ENCODE data around the gene CSHL1. TPM values are rescaled to one million over a fixed set of nuclear protein-coding genes. Genes with fewer than 3 reads are reported as not detected.
"Not testable (repeated sequence)": the region's sequence is repeated elsewhere in the genome, so short reads cannot be mapped to it uniquely, and the experiment has no call there.

Gene CSHL1
- total RNA-seq, 1 experiment from 2014 or later, result not detected

- H4K20me1 ChIP-seq (ENCODE audit: insufficient read depth); H2AFZ ChIP-seq; H3K36me3 ChIP-seq (ENCODE audit: low read depth); H3F3A ChIP-seq (ENCODE audit: insufficient read depth, low read depth); BruUV-seq (replicated peaks); H3K4me3 ChIP-seq; intact Hi-C loops (cut with micrococcal nuclease; ENCODE audit: unreplicated experiment); H3K27ac ChIP-seq; H3K4me1 ChIP-seq (replicated peaks; ENCODE audit: insufficient read depth); H3K79me2 ChIP-seq (ENCODE audit: low read depth); H3K9me3 ChIP-seq (ENCODE audit: insufficient read depth, low read depth); H3K4me2 ChIP-seq; H3K27me3 ChIP-seq (ENCODE audit: insufficient read depth, low read depth); H3K9me2 ChIP-seq (ENCODE audit: insufficient read depth): not testable (repeated sequence)
- peak; percentile 30 to 75 for DNase-seq
- ChIA-PET POLR2A (ENCODE audit: unreplicated experiment) (interaction anchor here (0.6 kb wide), 1 partner anchor 671 kb away, joined by 4 read pairs; no protein-coding TSS in a partner anchor), CTCF (interaction anchor here (0.6 to 0.7 kb wide), 3 partner anchors 18 to 169 kb away, joined by 3 read pairs; no protein-coding TSS in a partner anchor)
These were observed 41.4 kb downstream of the CSHL1 start for GRCh38 chr17:63869491-63870291.

DNA sequence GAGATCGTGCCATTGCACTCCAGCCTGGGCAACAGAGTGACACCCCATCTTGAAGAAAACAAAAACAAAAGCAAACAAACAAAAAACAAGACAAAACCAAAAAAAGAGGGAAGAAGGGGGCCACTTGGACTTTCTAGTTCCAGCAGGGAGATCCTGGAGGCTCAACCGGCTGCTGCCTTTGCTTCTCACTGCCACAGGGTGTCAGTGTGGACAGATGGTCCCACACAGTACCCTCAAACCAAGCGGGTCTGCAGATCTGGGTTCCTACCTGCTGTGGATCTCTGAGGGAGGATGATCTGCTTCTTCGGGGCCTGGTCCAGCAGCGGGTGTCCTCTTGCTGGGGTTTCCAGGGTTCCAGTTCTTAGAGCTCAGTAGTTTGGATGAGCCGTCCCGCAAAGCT is 44.4 kb downstream of the CSHL1 start:
- H3K27me3 ChIP-seq (ENCODE audit: insufficient read depth, low read depth); intact Hi-C loops (cut with micrococcal nuclease; ENCODE audit: unreplicated experiment); H3K9me3 ChIP-seq (ENCODE audit: insufficient read depth, low read depth); BruUV-seq (replicated peaks); H3K4me2 ChIP-seq; POLR2A ChIA-PET (ENCODE audit: unreplicated experiment); H3K4me3 ChIP-seq; H3K9me2 ChIP-seq (ENCODE audit: insufficient read depth); H3K79me2 ChIP-seq (ENCODE audit: low read depth); H3K4me1 ChIP-seq (replicated peaks; ENCODE audit: insufficient read depth); H4K20me1 ChIP-seq (ENCODE audit: insufficient read depth); H2AFZ ChIP-seq; H3K27ac ChIP-seq; H3K36me3 ChIP-seq (ENCODE audit: low read depth); DNase-seq; CTCF ChIA-PET; H3F3A ChIP-seq (ENCODE audit: insufficient read depth, low read depth): not testable (repeated sequence)

Other genes starting within 250 kb of the CSHL1 start
- 1.6 and 2.7 TPM in 2 replicates for gene LIMD2, start 211.1 kb downstream of the CSHL1 start, total RNA-seq (2021)
- gene STRADA, start 169.5 kb downstream of the CSHL1 start, total RNA-seq (2021), result 28.8 and 30.6 TPM in 2 replicates
- 64.0 and 89.3 TPM in 2 replicates for gene CCDC47, start 137.7 kb downstream of the CSHL1 start, total RNA-seq (2021)
- gene DDX42, start 137.1 kb downstream of the CSHL1 start, total RNA-seq (2021), result 107 and 130 TPM in 2 replicates
- gene PSMC5, start 83.8 kb downstream of the CSHL1 start, total RNA-seq (2021), result 128 and 150 TPM in 2 replicates
- 36.9 and 44.0 TPM in 2 replicates for gene FTSJ3, start 83.6 kb downstream of the CSHL1 start, total RNA-seq (2021)
- gene SMARCD2, start 68.6 kb downstream of the CSHL1 start, total RNA-seq (2021), result 73.6 and 98.7 TPM in 2 replicates
- not detected in 2 replicates for gene CSH2, start 37.6 kb downstream of the CSHL1 start, total RNA-seq (2021)
- gene GH2, start 29.3 kb downstream of the CSHL1 start, total RNA-seq (2021), result not detected in 2 replicates
- gene CSH1, start 14.7 kb downstream of the CSHL1 start, total RNA-seq (2021), result not detected in 2 replicates
- not detected in 2 replicates for gene GH1, start 7.6 kb upstream of the CSHL1 start, total RNA-seq (2021)
- not detected in 2 replicates for gene CD79B, start 21.1 kb upstream of the CSHL1 start, total RNA-seq (2021)
- 1.4 and 1.7 TPM in 2 replicates for gene SCN4A, start 61.7 kb upstream of the CSHL1 start, total RNA-seq (2021)
- gene PRR29, start 87.1 kb upstream of the CSHL1 start, total RNA-seq (2021), result 2.4 and 2.8 TPM in 2 replicates
- gene ICAM2, start 109.4 kb upstream of the CSHL1 start, total RNA-seq (2021), result 7.8 and 9.2 TPM in 2 replicates
- 9.2 and 11.7 TPM in 2 replicates for gene ERN1, start 218.9 kb upstream of the CSHL1 start, total RNA-seq (2021)